B cell (primary cell): ENCODE measurements around the gene PPP1R15A.
"Not testable (repeated sequence)": the region's sequence is repeated elsewhere in the genome, so short reads cannot be mapped to it uniquely, and the experiment has no call there.

Experiments used
- CTCF ChIP-seq: fragments of 200-600 bp; IDR thresholded peaks from one replicate; pipeline ENCODE4 v1.8.0; 2022; ENCODE audit warnings: antibody characterized with exemption, mild to moderate bottlenecking
- EZH2 ChIP-seq: IDR thresholded peaks from 2 replicates; pipeline ENCODE4 v1.6.1; 2012; ENCODE audit warnings: borderline replicate concordance, low read depth, mild to moderate bottlenecking, moderate library complexity, low read length; ENCODE audit not compliant: insufficient read depth, poor library complexity, severe bottlenecking

- not testable (repeated sequence) for TF ChIP-seq CTCF, EZH2
These were observed 37.3 kb downstream of the PPP1R15A start for GRCh38 chr19:48909424-48910077.
